DND-41 (cell line): ENCODE results near the gene RPL10.

Experiments
- ATAC-seq: fragments of 200-7000 bp; cut with Tn5 transposase; 3 replicates; pipeline ENCODE4 v1.9.1; 2021; ENCODE audit warnings: low read depth; ENCODE audit not compliant: insufficient read depth
- DNase-seq: peaks from one replicate; pipeline ENCODE4 v3.0.0-alpha.2; 2020
- H2AFZ ChIP-seq: 2 replicates; pipeline ENCODE4 v1.6.0; 2012; ENCODE audit warnings: low read depth, low read length
- H3K27ac ChIP-seq: 2 replicates; pipeline ENCODE4 v1.5.1; 2012; ENCODE audit warnings: low read length, inconsistent platforms
- H3K27me3 ChIP-seq: fragments of 200-600 bp; sonication (generic); 2 replicates; pipeline ENCODE4 v1.6.0; 2012; ENCODE audit warnings: low read length, mild to moderate bottlenecking, inconsistent platforms; ENCODE audit not compliant: insufficient read depth, poor library complexity
- H3K36me3 ChIP-seq: 2 replicates; pipeline ENCODE4 v1.5.1; 2012; ENCODE audit warnings: low read length, inconsistent platforms; ENCODE audit not compliant: insufficient read depth
- H3K4me1 ChIP-seq: 2 replicates; pipeline ENCODE4 v1.5.1; 2012; ENCODE audit warnings: mild to moderate bottlenecking, low read length; ENCODE audit not compliant: insufficient read depth
- H3K4me2 ChIP-seq: 2 replicates; pipeline ENCODE4 v1.6.0; 2012; ENCODE audit warnings: mild to moderate bottlenecking, moderate library complexity, low read length, inconsistent platforms; ENCODE audit not compliant: insufficient read depth
- H3K4me3 ChIP-seq, 2 experiments: fragments of 200-600 bp in 1 of 2; shearing (Covaris generic) in 1 of 2; 2 replicates each; pipeline ENCODE4 v1.5.1; 2012 to 2016; ENCODE audit warnings: inconsistent platforms in 2 of 2, low read length in 2 of 2, mild to moderate bottlenecking in 2 of 2, low read depth in 1 of 2, moderate library complexity in 1 of 2
- H3K79me2 ChIP-seq: 2 replicates; pipeline ENCODE4 v1.6.0; 2012; ENCODE audit warnings: low read length, inconsistent platforms; ENCODE audit not compliant: insufficient read depth
- H3K9ac ChIP-seq: 2 replicates; pipeline ENCODE4 v1.6.0; 2012; ENCODE audit warnings: low read depth, mild to moderate bottlenecking, inconsistent platforms, low read length, moderate library complexity
- H3K9me3 ChIP-seq: 2 replicates; pipeline ENCODE4 v1.5.1; 2012; ENCODE audit warnings: low read length, moderate library complexity, mild to moderate bottlenecking, inconsistent platforms; ENCODE audit not compliant: insufficient read depth, severe bottlenecking
- H4K20me1 ChIP-seq: 2 replicates; pipeline ENCODE4 v1.6.0; 2012; ENCODE audit warnings: low read length; ENCODE audit not compliant: insufficient read depth
- EZH2 ChIP-seq: IDR thresholded peaks from 3 replicates; pipeline ENCODE4 v1.6.1; 2012; ENCODE audit warnings: borderline replicate concordance, low read depth, mild to moderate bottlenecking, moderate library complexity, low read length, inconsistent platforms; ENCODE audit not compliant: severe bottlenecking
- TF ChIP-seq, protein P1 (sequence below): IDR thresholded peaks from 2 replicates; pipeline ENCODE4 v1.5.1; 2012; ENCODE audit warnings: borderline replicate concordance, low read length, moderate library complexity, mild to moderate bottlenecking; ENCODE audit not compliant: poor library complexity, severe bottlenecking; ENCODE audit errors: extremely low read depth

The RPL10 gene

DNA sequence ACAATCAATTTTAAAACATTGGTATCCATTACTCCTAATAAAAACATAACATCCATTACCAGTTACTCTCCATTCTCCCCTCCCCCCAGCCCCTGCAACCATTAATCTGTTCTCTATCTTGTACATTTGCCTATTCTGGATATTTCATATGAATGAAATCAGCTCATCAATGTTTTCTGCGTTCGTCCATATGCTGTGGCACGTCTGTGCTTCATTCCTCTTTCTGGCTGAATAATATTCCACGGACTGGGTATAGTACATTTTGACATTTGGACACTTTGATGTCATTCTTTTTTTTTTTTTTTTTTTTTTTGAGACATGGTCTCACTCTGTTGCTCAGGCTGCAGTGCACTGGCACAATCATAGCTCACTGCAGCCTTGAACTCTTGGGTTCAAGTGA, 5.7 kb downstream of the RPL10 start:
- peaks cover 14% of the 10 kb centered on the region for H3K4me1 ChIP-seq
- peaks cover 11% of the 10 kb centered on the region for H3K79me2 ChIP-seq
- no peak overlapping the region for H3K9ac ChIP-seq
- no peaks in the 10 kb centered on the region for H3K9me3 ChIP-seq
- no peak overlapping the region for H3K27ac ChIP-seq
- ATAC-seq = no peak
- H3K4me3 ChIP-seq = no peak overlapping the region
- H3K27me3 ChIP-seq = no peaks in the 10 kb centered on the region
- H3K4me2 ChIP-seq = no peak overlapping the region
- H4K20me1 ChIP-seq = peaks cover 20% of the 10 kb centered on the region
- peaks cover 25% of the 10 kb centered on the region for H3K36me3 ChIP-seq
- DNase-seq = no peak
- no peak for TF ChIP-seq EZH2
- TF ChIP-seq, protein P1, sequence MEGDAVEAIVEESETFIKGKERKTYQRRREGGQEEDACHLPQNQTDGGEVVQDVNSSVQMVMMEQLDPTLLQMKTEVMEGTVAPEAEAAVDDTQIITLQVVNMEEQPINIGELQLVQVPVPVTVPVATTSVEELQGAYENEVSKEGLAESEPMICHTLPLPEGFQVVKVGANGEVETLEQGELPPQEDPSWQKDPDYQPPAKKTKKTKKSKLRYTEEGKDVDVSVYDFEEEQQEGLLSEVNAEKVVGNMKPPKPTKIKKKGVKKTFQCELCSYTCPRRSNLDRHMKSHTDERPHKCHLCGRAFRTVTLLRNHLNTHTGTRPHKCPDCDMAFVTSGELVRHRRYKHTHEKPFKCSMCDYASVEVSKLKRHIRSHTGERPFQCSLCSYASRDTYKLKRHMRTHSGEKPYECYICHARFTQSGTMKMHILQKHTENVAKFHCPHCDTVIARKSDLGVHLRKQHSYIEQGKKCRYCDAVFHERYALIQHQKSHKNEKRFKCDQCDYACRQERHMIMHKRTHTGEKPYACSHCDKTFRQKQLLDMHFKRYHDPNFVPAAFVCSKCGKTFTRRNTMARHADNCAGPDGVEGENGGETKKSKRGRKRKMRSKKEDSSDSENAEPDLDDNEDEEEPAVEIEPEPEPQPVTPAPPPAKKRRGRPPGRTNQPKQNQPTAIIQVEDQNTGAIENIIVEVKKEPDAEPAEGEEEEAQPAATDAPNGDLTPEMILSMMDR = no peak
- H2AFZ ChIP-seq = no peak overlapping the region

DNA sequence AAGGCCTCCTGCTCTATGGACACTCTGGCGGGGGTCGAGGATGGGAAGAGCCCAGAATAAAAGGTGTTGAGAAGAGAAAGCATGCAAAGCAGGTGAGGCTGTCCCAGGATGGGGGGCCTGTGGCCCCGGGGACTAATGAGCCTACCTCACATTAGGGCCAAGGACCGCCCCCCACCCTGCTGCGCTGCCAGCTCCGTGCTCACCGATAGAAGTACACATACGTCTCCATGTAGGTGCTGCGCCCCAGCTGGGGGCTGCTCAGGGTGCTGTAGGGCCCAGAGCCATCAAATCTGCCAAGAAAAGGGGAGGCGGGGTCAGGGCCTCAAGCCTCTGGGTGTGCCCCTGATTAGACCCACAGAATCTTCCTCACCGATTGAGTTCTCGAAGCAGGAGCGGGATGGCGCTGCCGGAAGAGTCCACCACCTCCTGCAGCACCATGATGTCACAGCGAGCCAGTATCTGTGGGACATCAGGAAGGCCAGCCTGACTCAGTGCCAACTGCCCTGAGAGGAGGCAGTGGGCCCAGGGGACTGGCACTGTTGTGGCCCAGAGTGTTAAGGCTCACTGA, 6.5 kb downstream of the RPL10 start:
- Histone ChIP-seq H3K36me3 (peaks cover 16% of the 10 kb centered on the region), H3K27ac (no peak overlapping the region), H3K79me2 (peaks cover 3% of the 10 kb centered on the region; the same call in 1 of the 2 replicates), H3K9me3 (no peaks in the 10 kb centered on the region), H3K4me1 (peaks cover 5% of the 10 kb centered on the region), H2AFZ (no peak overlapping the region), H3K9ac (no peak overlapping the region), H3K4me3 (no peak overlapping the region), H4K20me1 (peaks cover 12% of the 10 kb centered on the region), H3K4me2 (no peak overlapping the region), H3K27me3 (no peaks in the 10 kb centered on the region)
- ATAC-seq (no peak), DNase-seq (no peak)
- no peak for TF ChIP-seq EZH2
- TF ChIP-seq, protein P1 = no peak

- no peak overlapping the region for H3K27ac ChIP-seq
- ATAC-seq = no peak
- H2AFZ ChIP-seq = no peak overlapping the region
- no peaks in the 10 kb centered on the region for H3K27me3 ChIP-seq
- no peaks in the 10 kb centered on the region for H3K9me3 ChIP-seq
- peaks cover 14% of the 10 kb centered on the region for H3K4me1 ChIP-seq
- no peak for DNase-seq
- no peak for TF ChIP-seq EZH2
- TF ChIP-seq, protein P1 = no peak
- peaks cover 20% of the 10 kb centered on the region; the same call in 1 of the 2 replicates for H3K79me2 ChIP-seq
- no peak overlapping the region for H3K4me3 ChIP-seq
- H3K4me2 ChIP-seq = no peak overlapping the region
- peaks cover 12% of the 10 kb centered on the region for H3K36me3 ChIP-seq
- no peak overlapping the region for H3K9ac ChIP-seq
- H4K20me1 ChIP-seq = no peaks in the 10 kb centered on the region
These were observed 10.6 kb downstream of the RPL10 start for GRCh38 chrX:154408659-154409221.
